ENCODE data around the gene ANKRD31. TPM values are rescaled to one million over a fixed set of nuclear protein-coding genes. Genes with fewer than 3 reads are reported as not detected.

The ANKRD31 gene
- total RNA-seq, 1 experiment from 2014 or later = 0.30 TPM

GRCh38 chr5:75028090-75028489 lies 208.6 kb downstream of the ANKRD31 start:
- H2AFZ ChIP-seq (ENCODE audit: low read depth, low read length, poor library complexity, severe bottlenecking) = no peak overlapping the region
- H3K27me3 ChIP-seq (ENCODE audit: insufficient read depth, low read length) = no peaks in the 10 kb centered on the region
- no peaks in the 10 kb centered on the region for H3K79me2 ChIP-seq (ENCODE audit: insufficient read depth, low read length)
- no peak overlapping the region for H3K9ac ChIP-seq (ENCODE audit: low read length)
- DNase-seq (ENCODE audit: low read depth, low spot score) (no peak), ATAC-seq (no peak)
- ChIA-PET POLR2A (no interaction called here), CTCF (no interaction called here), RAD21 (ENCODE audit: low non-redundant PET in 1 of 2, low total read pairs in 2 of 2, uncharacterized antibody in 2 of 2, unreplicated experiment in 2 of 2) (no interaction called here)
- H3K4me3 ChIP-seq (replicated peaks in 1 of 2; ENCODE audit: low read depth in 1 of 2, low read length in 2 of 2) = no peak overlapping the region
- H3K27ac ChIP-seq (ENCODE audit: low read depth, low read length) = no peak overlapping the region
- H3K9me2 ChIP-seq (ENCODE audit: insufficient read depth) = no peaks in the 10 kb centered on the region
- H3K4me2 ChIP-seq (ENCODE audit: low read length) = no peak overlapping the region
- H3K36me3 ChIP-seq (ENCODE audit: control insufficient read depth in 1 of 2, insufficient read depth in 2 of 2, low read length in 2 of 2) = no peaks in the 10 kb centered on the region
- TF ChIP-seq REST (IDR thresholded peaks at IDR 0.05; ENCODE audit: low read depth) (no peak), SRF (IDR thresholded peaks at IDR 0.05; ENCODE audit: low read depth) (no peak), ZNF274 (IDR thresholded peaks at IDR 0.05; ENCODE audit: low read depth, low read length) (no peak)
- no peaks in the 10 kb centered on the region for H3K4me1 ChIP-seq (ENCODE audit: control insufficient read depth in 1 of 2, insufficient read depth in 2 of 2, low read length in 2 of 2)
- H3K9me3 ChIP-seq (ENCODE audit: control insufficient read depth in 1 of 2, insufficient read depth in 1 of 2, low read depth in 1 of 2, low read length in 2 of 2) = no peaks in the 10 kb centered on the region
- no peaks in the 10 kb centered on the region for H4K20me1 ChIP-seq (ENCODE audit: insufficient read depth)
- intact Hi-C loops (cut with micrococcal nuclease) = no loop called here
- no TSS peak for BruUV-seq (replicated peaks)

GRCh38 chr5:75023368-75024159 lies 213.1 kb downstream of the ANKRD31 start:
- H3K9me2 ChIP-seq (ENCODE audit: insufficient read depth) = no peaks in the 10 kb centered on the region
- no peak for TF ChIP-seq EZH2phosphoT487 (IDR thresholded peaks at IDR 0.05; ENCODE audit: borderline replicate concordance)
- no peak for TF ChIP-seq CEBPB (IDR thresholded peaks at IDR 0.05; ENCODE audit: low read depth)
- TF ChIP-seq TCF7L2 (IDR thresholded peaks at IDR 0.05; ENCODE audit: borderline replicate concordance, extremely low read depth, insufficient read depth, insufficient read length) = no peak
- no peak for TF ChIP-seq ELF1 (IDR thresholded peaks at IDR 0.05; ENCODE audit: borderline replicate concordance, low read depth)
- no peak for TF ChIP-seq SP1 (IDR thresholded peaks at IDR 0.05; ENCODE audit: low read depth)
- no peak for TF ChIP-seq FOSL1 (IDR thresholded peaks at IDR 0.05; ENCODE audit: low read depth)
- no peak for TF ChIP-seq RAD21 (IDR thresholded peaks at IDR 0.05; ENCODE audit: low read depth)
- TF ChIP-seq, protein P1, sequence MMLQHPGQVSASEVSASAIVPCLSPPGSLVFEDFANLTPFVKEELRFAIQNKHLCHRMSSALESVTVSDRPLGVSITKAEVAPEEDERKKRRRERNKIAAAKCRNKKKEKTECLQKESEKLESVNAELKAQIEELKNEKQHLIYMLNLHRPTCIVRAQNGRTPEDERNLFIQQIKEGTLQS (IDR thresholded peaks at IDR 0.05) = no peak
- ChIA-PET POLR2A (no interaction called here), CTCF (no interaction called here), RAD21 (ENCODE audit: low non-redundant PET in 1 of 2, low total read pairs in 2 of 2, uncharacterized antibody in 2 of 2, unreplicated experiment in 2 of 2) (no interaction called here)
- H3K4me2 ChIP-seq (ENCODE audit: low read length) = no peak overlapping the region
- DNase-seq (ENCODE audit: low read depth, low spot score) (no peak), ATAC-seq (no peak)
- H2AFZ ChIP-seq (ENCODE audit: low read depth, low read length, poor library complexity, severe bottlenecking) = no peak overlapping the region
- intact Hi-C loops (cut with micrococcal nuclease) = no loop called here
- H4K20me1 ChIP-seq (ENCODE audit: insufficient read depth) = no peaks in the 10 kb centered on the region
- peaks cover 3 to 7% of the 10 kb centered on the region in 2 experiments; a peak in 2 of 4 replicates for H3K4me1 ChIP-seq (ENCODE audit: control insufficient read depth in 1 of 2, insufficient read depth in 2 of 2, low read length in 2 of 2)
- no peaks in the 10 kb centered on the region for H3K36me3 ChIP-seq (ENCODE audit: control insufficient read depth in 1 of 2, insufficient read depth in 2 of 2, low read length in 2 of 2)
- no peak overlapping the region for H3K9ac ChIP-seq (ENCODE audit: low read length)
- H3K79me2 ChIP-seq (ENCODE audit: insufficient read depth, low read length) = no peaks in the 10 kb centered on the region
- H3K4me3 ChIP-seq (replicated peaks in 1 of 2; ENCODE audit: low read depth in 1 of 2, low read length in 2 of 2) = no peak overlapping the region
- no peaks in the 10 kb centered on the region for H3K9me3 ChIP-seq (ENCODE audit: control insufficient read depth in 1 of 2, insufficient read depth in 1 of 2, low read depth in 1 of 2, low read length in 2 of 2)
- H3K27ac ChIP-seq (ENCODE audit: low read depth, low read length) = no peak overlapping the region
- BruUV-seq (replicated peaks) = no TSS peak
- H3K27me3 ChIP-seq (ENCODE audit: insufficient read depth, low read length) = no peaks in the 10 kb centered on the region

Measured in HCT116 (cell line).